22Rv1 (cell line): Measurements from ENCODE around the gene TBC1D5.

Experiments
- ZFX ChIP-seq: fragments of 450-650 bp; IDR thresholded peaks from 2 replicates; pipeline ENCODE4 v1.6.1; 2017; ENCODE audit warnings: antibody characterized with exemption, borderline replicate concordance
- TF ChIP-seq, protein P1 (sequence below): fragments of 450-650 bp; IDR thresholded peaks from 2 replicates; pipeline ENCODE4 v1.5.1; 2017; ENCODE audit warnings: mild to moderate bottlenecking

DNA sequence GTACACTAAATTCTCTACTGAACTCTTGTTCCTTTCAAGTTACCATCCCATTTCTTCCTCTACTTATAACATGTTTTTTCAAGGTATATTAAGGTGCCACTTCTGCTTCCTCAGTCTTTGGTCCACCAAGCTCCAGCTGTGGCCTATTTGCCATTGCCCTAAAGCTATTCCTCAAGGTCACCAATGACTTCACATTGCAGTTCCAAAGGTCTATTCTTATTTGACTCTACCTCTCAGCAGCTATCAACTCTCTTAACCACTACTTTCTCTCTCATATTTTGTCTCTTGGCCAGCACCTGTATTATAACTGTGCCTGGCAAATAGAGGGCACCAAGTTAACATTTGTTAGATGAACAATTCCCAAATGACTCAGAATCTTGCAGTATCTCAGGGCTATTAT lies 503.0 kb downstream of the TBC1D5 start:
- TF ChIP-seq, protein P1, sequence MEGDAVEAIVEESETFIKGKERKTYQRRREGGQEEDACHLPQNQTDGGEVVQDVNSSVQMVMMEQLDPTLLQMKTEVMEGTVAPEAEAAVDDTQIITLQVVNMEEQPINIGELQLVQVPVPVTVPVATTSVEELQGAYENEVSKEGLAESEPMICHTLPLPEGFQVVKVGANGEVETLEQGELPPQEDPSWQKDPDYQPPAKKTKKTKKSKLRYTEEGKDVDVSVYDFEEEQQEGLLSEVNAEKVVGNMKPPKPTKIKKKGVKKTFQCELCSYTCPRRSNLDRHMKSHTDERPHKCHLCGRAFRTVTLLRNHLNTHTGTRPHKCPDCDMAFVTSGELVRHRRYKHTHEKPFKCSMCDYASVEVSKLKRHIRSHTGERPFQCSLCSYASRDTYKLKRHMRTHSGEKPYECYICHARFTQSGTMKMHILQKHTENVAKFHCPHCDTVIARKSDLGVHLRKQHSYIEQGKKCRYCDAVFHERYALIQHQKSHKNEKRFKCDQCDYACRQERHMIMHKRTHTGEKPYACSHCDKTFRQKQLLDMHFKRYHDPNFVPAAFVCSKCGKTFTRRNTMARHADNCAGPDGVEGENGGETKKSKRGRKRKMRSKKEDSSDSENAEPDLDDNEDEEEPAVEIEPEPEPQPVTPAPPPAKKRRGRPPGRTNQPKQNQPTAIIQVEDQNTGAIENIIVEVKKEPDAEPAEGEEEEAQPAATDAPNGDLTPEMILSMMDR, result no peak
- TF ChIP-seq ZFX, result no peak
